HG02678 (cell line): ENCODE measurements around the gene TBC1D22A.

Source experiments
- ATAC-seq: cut with Tn5 transposase; IDR thresholded peaks from one replicate; pipeline ENCODE4 v1.9.1; 2021; ENCODE audit warnings: mild to moderate bottlenecking, moderate library complexity; ENCODE audit not compliant: unreplicated experiment

TBC1D22A gene

GRCh38 chr22:46918197-46918596 is 155.7 kb downstream of the TBC1D22A start:
- no peak for ATAC-seq

- ATAC-seq: no peak
Measured at GRCh38 chr22:46922037-46922436, 159.6 kb downstream of the TBC1D22A start.

GRCh38 chr22:46923394-46923793 is 160.9 kb downstream of the TBC1D22A start:
- ATAC-seq: no peak

GRCh38 chr22:46925818-46926217 is 163.4 kb downstream of the TBC1D22A start:
- no peak for ATAC-seq

- ATAC-seq: no peak
Measured at GRCh38 chr22:46929046-46929709, 166.7 kb downstream of the TBC1D22A start.

DNA sequence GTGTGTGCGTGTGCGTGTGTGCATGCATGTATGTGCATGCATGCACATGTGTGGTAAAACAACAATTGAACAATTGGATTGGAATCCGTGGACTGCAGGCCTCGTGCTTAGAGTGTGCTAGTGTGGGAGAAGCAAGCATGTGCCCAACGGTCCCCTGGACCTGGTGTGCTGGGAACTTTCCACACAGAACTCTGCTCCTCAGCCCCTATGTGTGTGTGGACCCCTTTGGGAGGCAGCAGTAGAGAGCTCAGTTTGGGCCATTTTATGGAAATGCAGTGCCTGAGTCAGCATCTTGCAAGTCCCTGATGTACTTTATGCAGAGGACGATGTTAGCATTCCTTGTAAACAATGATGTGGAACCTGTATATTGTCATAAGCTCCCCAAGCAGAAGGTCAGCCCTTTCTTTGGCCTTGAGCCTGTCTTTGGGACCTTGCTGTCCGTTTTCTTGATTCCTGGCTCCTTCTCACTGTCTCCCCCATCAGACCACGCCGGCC is 167.3 kb downstream of the TBC1D22A start:
- no peak for ATAC-seq

- no peak for ATAC-seq
Measured at GRCh38 chr22:46931414-46931813, 169.0 kb downstream of the TBC1D22A start.

- ATAC-seq: no peak
Measured at GRCh38 chr22:46931881-46932280, 169.4 kb downstream of the TBC1D22A start.

DNA sequence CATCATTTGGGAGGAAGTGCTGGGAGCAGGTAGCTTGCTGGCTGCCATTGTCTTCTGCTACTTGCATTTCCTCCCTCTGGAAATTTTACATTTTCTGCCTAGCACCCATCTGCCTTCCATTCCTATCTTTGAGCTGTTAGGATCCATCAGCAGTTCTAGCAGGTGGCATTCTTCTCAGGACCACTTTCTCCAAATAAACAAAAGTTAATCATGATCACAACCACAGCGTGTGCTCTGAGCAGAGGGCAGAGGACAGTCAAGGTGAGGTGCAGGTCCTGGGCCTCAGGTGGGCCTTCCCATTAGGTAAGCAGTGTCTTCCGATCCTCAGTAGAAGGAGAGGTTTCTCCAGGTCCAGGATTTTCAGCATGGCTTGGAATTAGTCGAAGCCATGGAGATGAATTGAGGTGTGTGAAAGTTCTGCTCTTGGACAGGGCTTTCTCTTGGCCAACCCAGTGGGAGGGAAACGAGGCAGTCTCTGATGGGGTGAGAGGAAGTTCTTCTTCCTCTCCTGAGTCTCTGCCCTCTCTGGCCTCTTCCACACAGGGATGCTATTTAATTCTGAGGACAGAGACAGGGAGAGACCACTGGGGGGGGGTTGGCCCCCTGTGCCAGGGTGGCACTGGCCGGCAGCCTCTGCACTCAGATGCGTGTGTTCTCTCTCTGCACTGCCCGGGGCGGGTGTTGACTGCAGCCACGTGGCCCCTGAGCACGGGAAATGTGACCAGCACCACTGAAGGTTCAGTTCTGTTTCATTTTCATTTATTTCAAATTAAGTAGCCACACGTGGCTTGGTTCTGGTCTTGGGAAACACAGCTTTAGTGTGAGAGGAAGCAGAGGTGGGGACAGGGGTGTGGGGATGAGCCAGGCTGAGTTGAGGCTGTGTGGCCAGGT is 170.8 kb downstream of the TBC1D22A start:
- no peak for ATAC-seq

DNA sequence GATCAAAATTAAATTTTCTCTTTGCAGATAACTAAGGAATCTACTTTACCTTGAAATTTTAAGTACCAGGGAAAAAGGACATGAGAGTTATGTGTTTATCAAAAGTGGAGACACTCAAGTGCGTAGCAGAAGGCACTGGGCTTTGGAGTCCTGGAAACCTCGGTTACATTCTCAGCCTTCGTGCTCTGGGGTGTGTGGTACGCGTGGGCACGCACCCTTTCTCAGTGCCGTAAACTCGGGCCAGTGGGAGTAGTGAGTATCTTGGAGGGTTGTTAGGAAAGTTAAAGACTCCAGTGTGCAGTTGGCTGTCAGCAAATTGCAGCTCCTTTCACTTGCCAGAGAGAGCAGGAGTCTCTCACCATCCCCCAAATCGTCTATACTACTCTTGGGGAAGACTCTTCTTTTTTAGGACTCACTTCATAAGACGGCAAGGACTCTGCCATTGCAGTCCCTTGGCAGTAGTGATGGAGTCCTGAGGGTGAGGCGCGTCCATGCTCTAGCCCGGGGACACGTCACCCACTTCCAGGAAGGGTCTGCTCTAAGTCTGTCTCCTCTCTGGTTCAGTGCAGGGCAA is 171.8 kb downstream of the TBC1D22A start:
- ATAC-seq: no peak

GRCh38 chr22:46934746-46935491 is 172.5 kb downstream of the TBC1D22A start:
- no peak for ATAC-seq

GRCh38 chr22:46935506-46936377 is 173.3 kb downstream of the TBC1D22A start:
- no peak for ATAC-seq

DNA sequence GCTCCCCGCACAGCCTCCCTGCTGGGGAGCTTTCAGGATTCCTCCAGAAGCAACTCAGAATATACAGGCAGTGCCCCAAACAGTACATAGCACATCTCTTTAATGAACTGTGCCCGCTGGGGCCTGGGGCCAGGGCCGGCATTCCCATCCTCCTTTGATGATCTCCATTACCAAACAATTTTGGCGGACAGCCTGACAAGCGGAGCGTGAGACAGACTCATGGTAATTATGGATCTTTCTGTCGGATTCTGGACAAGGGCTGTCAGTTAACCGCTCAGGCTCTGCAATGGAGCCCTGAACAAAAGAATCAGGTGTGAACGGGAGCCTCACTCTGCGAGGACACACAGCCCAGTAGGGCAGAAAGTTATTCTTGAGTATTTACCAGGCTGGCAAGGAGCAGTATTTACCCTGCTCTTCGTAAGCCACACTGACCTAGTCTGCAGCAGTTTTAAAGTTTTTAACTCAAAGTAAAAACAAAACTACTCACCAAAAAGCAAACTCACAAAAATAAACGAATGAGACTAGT is 174.0 kb downstream of the TBC1D22A start:
- no peak for ATAC-seq

- ATAC-seq: no peak
Measured at GRCh38 chr22:46937185-46937584, 174.7 kb downstream of the TBC1D22A start.

DNA sequence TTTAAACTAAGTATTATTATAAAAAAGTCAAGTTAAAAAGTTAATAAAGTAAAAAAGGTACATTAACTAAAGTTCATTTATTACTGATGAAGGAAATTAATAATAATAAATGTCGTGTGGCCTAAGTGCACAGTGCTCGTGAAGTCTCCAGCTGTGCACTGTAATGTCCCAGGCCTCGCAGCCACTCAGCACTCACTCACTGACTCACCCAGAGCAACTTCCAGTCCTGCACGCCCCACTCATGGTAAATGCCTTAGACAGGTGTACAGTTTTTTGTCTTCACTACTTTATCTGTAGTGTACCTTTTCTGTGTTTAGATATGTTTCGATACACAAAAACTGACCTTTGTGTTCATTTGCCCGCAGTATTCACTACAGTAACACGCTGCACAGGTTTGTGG is 175.5 kb downstream of the TBC1D22A start:
- ATAC-seq: no peak

- ATAC-seq: no peak
Measured at GRCh38 chr22:46941968-46942798, 179.7 kb downstream of the TBC1D22A start.

- ATAC-seq: no peak
Measured at GRCh38 chr22:46942799-46943785, 180.6 kb downstream of the TBC1D22A start.

DNA sequence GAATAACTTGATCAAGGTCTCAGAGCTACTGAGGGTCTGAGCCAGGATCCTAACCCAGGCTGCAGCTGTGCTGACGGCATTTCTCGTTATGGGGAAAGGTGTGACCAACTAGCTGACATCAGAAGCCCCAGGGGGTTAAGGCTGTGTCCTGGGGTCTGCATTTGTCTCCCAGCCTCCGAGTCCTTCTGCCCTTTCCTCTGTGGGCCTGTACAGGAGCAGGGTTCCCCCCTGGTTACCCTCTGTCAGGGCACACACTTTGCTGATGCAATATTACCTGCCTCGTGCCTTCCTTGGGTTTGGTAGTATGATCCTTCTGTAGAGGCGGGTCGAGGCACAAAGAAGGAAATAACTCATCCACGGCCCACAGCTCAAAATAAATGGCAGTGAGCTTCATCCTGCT is 183.0 kb downstream of the TBC1D22A start:
- no peak for ATAC-seq
